SK-N-SH treated with all-trans-retinoic acid at 6 μM for 48 hours (cell line): ENCODE data around the gene TICAM1.

Source experiments
- ATAC-seq: fragments of 200-7000 bp; cut with Tn5 transposase; 3 replicates; pipeline ENCODE4 v1.9.1; 2020; ENCODE audit warnings: mild to moderate bottlenecking, moderate library complexity
- ARNTL ChIP-seq: fragments of 450-650 bp; formaldehyde crosslinking; IDR thresholded peaks from 2 replicates; pipeline ENCODE4 v1.5.0; 2020; ENCODE audit warnings: low read depth, mild to moderate bottlenecking, moderate library complexity, borderline replicate concordance
- BACH2 ChIP-seq: fragments of 250-450 bp; sonication (Bioruptor Pico); IDR thresholded peaks from 2 replicates; pipeline ENCODE4 v1.9.0; 2021; ENCODE audit warnings: mild to moderate bottlenecking, borderline replicate concordance
- ESRRG ChIP-seq: fragments of 250-450 bp; sonication (Bioruptor Pico); IDR thresholded peaks from 2 replicates; pipeline ENCODE4 v1.6.1; 2021; ENCODE audit warnings: mild to moderate bottlenecking
- ISL1 ChIP-seq: fragments of 250-450 bp; sonication (Bioruptor Pico); IDR thresholded peaks from 2 replicates; pipeline ENCODE4 v2.1.2; 2022; ENCODE audit warnings: mild to moderate bottlenecking, moderate library complexity
- OSR1 ChIP-seq: fragments of 250-450 bp; sonication (Bioruptor Pico); IDR thresholded peaks from 2 replicates; pipeline ENCODE4 v1.8.0; 2022; ENCODE audit warnings: moderate library complexity, mild to moderate bottlenecking, inconsistent platforms
- PPARA ChIP-seq: fragments of 250-450 bp; sonication (Bioruptor Pico); IDR thresholded peaks from 2 replicates; pipeline ENCODE4 v1.5.0; 2020; ENCODE audit warnings: mild to moderate bottlenecking, borderline replicate concordance
- RARB ChIP-seq: fragments of 250-450 bp; sonication (Bioruptor Pico); IDR thresholded peaks from 2 replicates; pipeline ENCODE4 v1.8.0; 2021; ENCODE audit warnings: mild to moderate bottlenecking, moderate library complexity
- SNAI2 ChIP-seq: fragments of 250-450 bp; sonication (Bioruptor Pico); IDR thresholded peaks from 2 replicates; pipeline ENCODE4 v1.5.0; 2020; ENCODE audit warnings: mild to moderate bottlenecking, moderate library complexity
- TCF4 ChIP-seq: fragments of 250-450 bp; sonication (Bioruptor Pico); IDR thresholded peaks from 2 replicates; pipeline ENCODE4 v1.8.0; 2021; ENCODE audit warnings: mild to moderate bottlenecking, moderate library complexity, borderline replicate concordance
- ZC3H10 ChIP-seq: fragments of 250-450 bp; sonication (Bioruptor Pico); IDR thresholded peaks from 2 replicates; pipeline ENCODE4 v1.5.1; 2021; ENCODE audit warnings: mild to moderate bottlenecking, moderate library complexity
- ZFP3 ChIP-seq: fragments of 250-450 bp; sonication (Bioruptor Pico); IDR thresholded peaks from 2 replicates; pipeline ENCODE4 v1.5.0; 2020; ENCODE audit warnings: mild to moderate bottlenecking, moderate library complexity
- ZFP30 ChIP-seq: fragments of 450-650 bp; formaldehyde crosslinking; IDR thresholded peaks from 2 replicates; pipeline ENCODE4 v1.5.0; 2022; ENCODE audit warnings: mild to moderate bottlenecking, moderate library complexity
- ZNF565 ChIP-seq: fragments of 450-650 bp; formaldehyde crosslinking; conservative IDR thresholded peaks from 2 replicates; pipeline ENCODE4 v1.5.0; 2020; ENCODE audit warnings: low read depth, mild to moderate bottlenecking, moderate library complexity
- ZNF70 ChIP-seq: fragments of 450-650 bp; formaldehyde crosslinking; IDR thresholded peaks from 2 replicates; pipeline ENCODE4 v1.5.0; 2020; ENCODE audit warnings: mild to moderate bottlenecking, moderate library complexity
- ZNF8 ChIP-seq: fragments of 450-650 bp; formaldehyde crosslinking; IDR thresholded peaks from 2 replicates; pipeline ENCODE4 v1.5.0; 2020; ENCODE audit warnings: mild to moderate bottlenecking, moderate library complexity
- TF ChIP-seq, protein P1 (sequence below): fragments of 250-450 bp; sonication (Bioruptor Pico); IDR thresholded peaks from 2 replicates; pipeline ENCODE4 v1.8.0; 2021; ENCODE audit warnings: low read depth, mild to moderate bottlenecking, moderate library complexity, borderline replicate concordance
- TF ChIP-seq, protein P2 (sequence below): fragments of 250-450 bp; sonication (Bioruptor Pico); IDR thresholded peaks from 2 replicates; pipeline ENCODE4 v1.5.0; 2020; ENCODE audit warnings: mild to moderate bottlenecking, moderate library complexity
- TF ChIP-seq, protein P3 (sequence below): fragments of 250-450 bp; sonication (Bioruptor Pico); IDR thresholded peaks from 2 replicates; pipeline ENCODE4 v1.8.0; 2020; ENCODE audit warnings: mild to moderate bottlenecking, moderate library complexity, borderline replicate concordance
- TF ChIP-seq, protein P4 (sequence below): fragments of 250-450 bp; sonication (Bioruptor Pico); IDR thresholded peaks from 2 replicates; pipeline ENCODE4 v1.5.1; 2020; ENCODE audit warnings: low read depth, mild to moderate bottlenecking, moderate library complexity

The TICAM1 gene

GRCh38 chr19:4776436-4777211 lies 54.9 kb downstream of the TICAM1 start:
- TF ChIP-seq, protein P1, sequence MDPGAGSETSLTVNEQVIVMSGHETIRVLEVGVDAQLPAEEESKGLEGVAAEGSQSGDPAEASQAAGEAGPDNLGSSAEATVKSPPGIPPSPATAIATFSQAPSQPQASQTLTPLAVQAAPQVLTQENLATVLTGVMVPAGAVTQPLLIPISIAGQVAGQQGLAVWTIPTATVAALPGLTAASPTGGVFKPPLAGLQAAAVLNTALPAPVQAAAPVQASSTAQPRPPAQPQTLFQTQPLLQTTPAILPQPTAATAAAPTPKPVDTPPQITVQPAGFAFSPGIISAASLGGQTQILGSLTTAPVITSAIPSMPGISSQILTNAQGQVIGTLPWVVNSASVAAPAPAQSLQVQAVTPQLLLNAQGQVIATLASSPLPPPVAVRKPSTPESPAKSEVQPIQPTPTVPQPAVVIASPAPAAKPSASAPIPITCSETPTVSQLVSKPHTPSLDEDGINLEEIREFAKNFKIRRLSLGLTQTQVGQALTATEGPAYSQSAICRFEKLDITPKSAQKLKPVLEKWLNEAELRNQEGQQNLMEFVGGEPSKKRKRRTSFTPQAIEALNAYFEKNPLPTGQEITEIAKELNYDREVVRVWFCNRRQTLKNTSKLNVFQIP (CRISPR knock-in tag), result no peak
- TF ChIP-seq SNAI2 (CRISPR knock-in tag) (no peak), OSR1 (CRISPR knock-in tag) (no peak)
- TF ChIP-seq, protein P2, sequence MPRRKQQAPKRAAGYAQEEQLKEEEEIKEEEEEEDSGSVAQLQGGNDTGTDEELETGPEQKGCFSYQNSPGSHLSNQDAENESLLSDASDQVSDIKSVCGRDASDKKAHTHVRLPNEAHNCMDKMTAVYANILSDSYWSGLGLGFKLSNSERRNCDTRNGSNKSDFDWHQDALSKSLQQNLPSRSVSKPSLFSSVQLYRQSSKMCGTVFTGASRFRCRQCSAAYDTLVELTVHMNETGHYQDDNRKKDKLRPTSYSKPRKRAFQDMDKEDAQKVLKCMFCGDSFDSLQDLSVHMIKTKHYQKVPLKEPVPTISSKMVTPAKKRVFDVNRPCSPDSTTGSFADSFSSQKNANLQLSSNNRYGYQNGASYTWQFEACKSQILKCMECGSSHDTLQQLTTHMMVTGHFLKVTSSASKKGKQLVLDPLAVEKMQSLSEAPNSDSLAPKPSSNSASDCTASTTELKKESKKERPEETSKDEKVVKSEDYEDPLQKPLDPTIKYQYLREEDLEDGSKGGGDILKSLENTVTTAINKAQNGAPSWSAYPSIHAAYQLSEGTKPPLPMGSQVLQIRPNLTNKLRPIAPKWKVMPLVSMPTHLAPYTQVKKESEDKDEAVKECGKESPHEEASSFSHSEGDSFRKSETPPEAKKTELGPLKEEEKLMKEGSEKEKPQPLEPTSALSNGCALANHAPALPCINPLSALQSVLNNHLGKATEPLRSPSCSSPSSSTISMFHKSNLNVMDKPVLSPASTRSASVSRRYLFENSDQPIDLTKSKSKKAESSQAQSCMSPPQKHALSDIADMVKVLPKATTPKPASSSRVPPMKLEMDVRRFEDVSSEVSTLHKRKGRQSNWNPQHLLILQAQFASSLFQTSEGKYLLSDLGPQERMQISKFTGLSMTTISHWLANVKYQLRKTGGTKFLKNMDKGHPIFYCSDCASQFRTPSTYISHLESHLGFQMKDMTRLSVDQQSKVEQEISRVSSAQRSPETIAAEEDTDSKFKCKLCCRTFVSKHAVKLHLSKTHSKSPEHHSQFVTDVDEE (CRISPR knock-in tag), result no peak
- TF ChIP-seq, all 23 proteins: peak for 0
- ATAC-seq, result no peak

DNA sequence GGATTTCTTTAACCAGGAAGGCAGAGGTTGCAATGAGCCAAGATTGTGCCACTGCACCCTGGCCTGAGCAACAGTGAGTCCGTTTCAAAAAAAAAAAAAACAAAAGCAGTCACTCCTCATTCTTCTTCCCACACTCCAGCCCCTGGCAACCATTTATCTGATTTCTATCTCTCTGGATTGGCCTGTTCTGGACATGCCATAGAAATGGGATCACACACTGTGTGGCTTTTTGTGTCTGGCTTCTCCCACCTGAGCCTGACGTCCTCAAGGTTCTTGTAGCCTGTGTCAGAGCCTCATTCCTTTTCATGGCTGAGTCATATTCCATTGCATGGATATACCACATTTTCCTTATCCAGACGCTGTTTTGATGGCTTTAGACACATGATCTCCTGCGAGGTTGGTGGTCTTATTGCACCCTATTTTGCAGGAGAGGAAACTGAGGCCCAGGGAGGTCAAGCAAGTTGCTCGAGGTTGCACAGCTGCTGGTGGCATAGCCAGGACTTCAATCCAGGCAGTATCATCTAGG lies 55.8 kb downstream of the TICAM1 start:
- ATAC-seq, result no peak
- TF ChIP-seq ZNF8, result peak; percentile 96
- no peak for TF ChIP-seq BACH2 (CRISPR knock-in tag)

DNA sequence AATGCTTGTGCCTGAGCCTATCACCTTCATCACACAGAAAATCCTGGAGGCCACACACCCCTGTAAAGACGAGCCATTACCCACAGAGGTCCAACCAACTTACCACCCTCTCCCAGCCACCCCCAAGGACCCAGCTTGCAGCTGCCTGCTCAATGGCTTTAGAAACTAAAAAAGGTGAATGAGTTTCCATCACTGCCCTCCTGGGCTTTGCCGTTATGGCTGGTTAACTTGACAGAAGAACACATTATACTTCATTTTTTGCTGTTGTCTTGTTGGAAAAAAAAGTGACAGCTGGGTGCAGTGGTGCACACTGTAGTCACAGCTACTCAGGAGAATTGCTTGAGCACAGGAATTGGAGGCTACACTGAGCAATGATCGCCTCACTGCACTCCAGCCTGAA lies 57.4 kb downstream of the TICAM1 start:
- no peak for ATAC-seq
- TF ChIP-seq, protein P3, sequence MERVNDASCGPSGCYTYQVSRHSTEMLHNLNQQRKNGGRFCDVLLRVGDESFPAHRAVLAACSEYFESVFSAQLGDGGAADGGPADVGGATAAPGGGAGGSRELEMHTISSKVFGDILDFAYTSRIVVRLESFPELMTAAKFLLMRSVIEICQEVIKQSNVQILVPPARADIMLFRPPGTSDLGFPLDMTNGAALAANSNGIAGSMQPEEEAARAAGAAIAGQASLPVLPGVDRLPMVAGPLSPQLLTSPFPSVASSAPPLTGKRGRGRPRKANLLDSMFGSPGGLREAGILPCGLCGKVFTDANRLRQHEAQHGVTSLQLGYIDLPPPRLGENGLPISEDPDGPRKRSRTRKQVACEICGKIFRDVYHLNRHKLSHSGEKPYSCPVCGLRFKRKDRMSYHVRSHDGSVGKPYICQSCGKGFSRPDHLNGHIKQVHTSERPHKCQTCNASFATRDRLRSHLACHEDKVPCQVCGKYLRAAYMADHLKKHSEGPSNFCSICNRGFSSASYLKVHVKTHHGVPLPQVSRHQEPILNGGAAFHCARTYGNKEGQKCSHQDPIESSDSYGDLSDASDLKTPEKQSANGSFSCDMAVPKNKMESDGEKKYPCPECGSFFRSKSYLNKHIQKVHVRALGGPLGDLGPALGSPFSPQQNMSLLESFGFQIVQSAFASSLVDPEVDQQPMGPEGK, result no peak
- TF ChIP-seq ISL1 (CRISPR knock-in tag) (no peak), ZC3H10 (CRISPR knock-in tag) (no peak), ZNF565 (CRISPR knock-in tag) (no peak), ESRRG (CRISPR knock-in tag) (no peak), BACH2 (CRISPR knock-in tag) (no peak), ZFP30 (no peak), ARNTL (CRISPR knock-in tag) (no peak), RARB (CRISPR knock-in tag) (no peak), SNAI2 (CRISPR knock-in tag) (no peak), ZFP3 (CRISPR knock-in tag) (no peak), PPARA (CRISPR knock-in tag) (no peak), OSR1 (CRISPR knock-in tag) (no peak), ZNF70 (CRISPR knock-in tag) (no peak), TCF4 (no peak)
- TF ChIP-seq, protein P1 (CRISPR knock-in tag), result no peak
- TF ChIP-seq, protein P4, sequence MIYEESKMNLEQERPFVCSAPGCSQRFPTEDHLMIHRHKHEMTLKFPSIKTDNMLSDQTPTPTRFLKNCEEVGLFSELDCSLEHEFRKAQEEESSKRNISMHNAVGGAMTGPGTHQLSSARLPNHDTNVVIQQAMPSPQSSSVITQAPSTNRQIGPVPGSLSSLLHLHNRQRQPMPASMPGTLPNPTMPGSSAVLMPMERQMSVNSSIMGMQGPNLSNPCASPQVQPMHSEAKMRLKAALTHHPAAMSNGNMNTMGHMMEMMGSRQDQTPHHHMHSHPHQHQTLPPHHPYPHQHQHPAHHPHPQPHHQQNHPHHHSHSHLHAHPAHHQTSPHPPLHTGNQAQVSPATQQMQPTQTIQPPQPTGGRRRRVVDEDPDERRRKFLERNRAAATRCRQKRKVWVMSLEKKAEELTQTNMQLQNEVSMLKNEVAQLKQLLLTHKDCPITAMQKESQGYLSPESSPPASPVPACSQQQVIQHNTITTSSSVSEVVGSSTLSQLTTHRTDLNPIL (CRISPR knock-in tag), result no peak
